CD4-positive, alpha-beta T cell treated with Interleukin-17A for 1 hour (primary cell): ENCODE measurements around the gene LUZP1.

Source experiments
- DNase-seq: peaks from one replicate; pipeline ENCODE4 v3.0.0-alpha.2; 2020

The LUZP1 gene

GRCh38 chr1:23114424-23115079, 54.1 kb downstream of the LUZP1 start:
- no peak for DNase-seq

- no peak for DNase-seq
These were observed 56.8 kb downstream of the LUZP1 start for GRCh38 chr1:23111600-23112535.

GRCh38 chr1:23110391-23110790, 58.3 kb downstream of the LUZP1 start:
- no peak for DNase-seq

- peak; percentile 27 for DNase-seq
These were observed 59.6 kb downstream of the LUZP1 start for GRCh38 chr1:23108918-23109533.

- DNase-seq, result peak; percentile 76
These were observed 65.4 kb downstream of the LUZP1 start for GRCh38 chr1:23103001-23103889.

GRCh38 chr1:23102289-23102688, 66.4 kb downstream of the LUZP1 start:
- no peak for DNase-seq

- no peak for DNase-seq
These were observed 66.8 kb downstream of the LUZP1 start for GRCh38 chr1:23101887-23102286.

- no peak for DNase-seq
These were observed 67.4 kb downstream of the LUZP1 start for GRCh38 chr1:23101101-23101827.

GRCh38 chr1:23100074-23100748, 68.4 kb downstream of the LUZP1 start:
- DNase-seq, result peak; percentile 67

GRCh38 chr1:23099171-23099536, 69.5 kb downstream of the LUZP1 start:
- no peak for DNase-seq

GRCh38 chr1:23098463-23099170, 70.0 kb downstream of the LUZP1 start:
- DNase-seq, result peak; percentile 81

GRCh38 chr1:23097316-23097715, 71.3 kb downstream of the LUZP1 start:
- no peak for DNase-seq

- no peak for DNase-seq
These were observed 76.2 kb downstream of the LUZP1 start for GRCh38 chr1:23092447-23092846.

- no peak for DNase-seq
These were observed 77.1 kb downstream of the LUZP1 start for GRCh38 chr1:23091545-23091944.

- DNase-seq, result no peak
These were observed 78.6 kb downstream of the LUZP1 start for GRCh38 chr1:23090056-23090455.

GRCh38 chr1:23088027-23088426, 80.6 kb downstream of the LUZP1 start:
- no peak for DNase-seq

GRCh38 chr1:23085696-23086095, 83.0 kb downstream of the LUZP1 start:
- DNase-seq, result no peak

GRCh38 chr1:23084880-23085279, 83.8 kb downstream of the LUZP1 start:
- DNase-seq, result no peak

GRCh38 chr1:23083714-23084480, 84.8 kb downstream of the LUZP1 start:
- no peak for DNase-seq

GRCh38 chr1:23081376-23081775, 87.3 kb downstream of the LUZP1 start:
- DNase-seq, result no peak
